Kidney glomerular epithelial cell (primary cell): Measurements from ENCODE around the gene MIB1.
"Not testable (repeated sequence)": the region's sequence is repeated elsewhere in the genome, so short reads cannot be mapped to it uniquely, and the experiment has no call there.

ENCODE experiments used
- DNase-seq: peaks from one replicate; lab custom pipeline; 2025; lab: John Stamatoyannopoulos, UW

MIB1 gene

DNA sequence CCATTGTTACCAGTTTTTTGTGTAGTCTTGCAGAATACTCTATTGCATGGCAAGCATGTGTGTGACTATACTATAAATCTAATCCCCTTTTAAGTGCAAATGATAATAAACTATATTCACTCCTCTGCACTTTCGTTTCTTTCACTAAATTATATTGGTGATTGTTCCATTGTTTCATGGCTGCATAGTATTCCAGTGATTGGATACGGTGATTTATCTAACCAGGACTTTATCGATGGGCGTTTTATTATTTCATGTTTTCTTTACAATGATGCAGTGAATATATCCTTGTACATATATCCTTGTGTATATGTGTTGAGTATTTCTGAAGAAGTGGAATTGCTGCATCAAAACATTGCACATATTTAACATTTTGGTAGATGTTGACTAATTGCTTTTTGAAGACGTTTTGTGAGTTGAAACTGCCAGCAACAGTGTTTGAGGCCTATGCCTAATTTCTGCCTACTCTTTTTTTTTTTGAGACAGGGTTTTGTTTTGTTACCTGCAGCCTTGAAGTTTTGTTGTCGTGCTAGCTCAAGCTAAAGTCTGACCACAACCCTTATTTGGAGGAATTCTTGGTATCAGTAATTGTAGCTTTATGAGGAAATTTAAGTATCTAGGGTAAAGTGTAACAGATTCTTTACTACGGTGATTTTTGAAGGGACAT, 2.7 kb downstream of the MIB1 start:
- no peak for DNase-seq

DNA sequence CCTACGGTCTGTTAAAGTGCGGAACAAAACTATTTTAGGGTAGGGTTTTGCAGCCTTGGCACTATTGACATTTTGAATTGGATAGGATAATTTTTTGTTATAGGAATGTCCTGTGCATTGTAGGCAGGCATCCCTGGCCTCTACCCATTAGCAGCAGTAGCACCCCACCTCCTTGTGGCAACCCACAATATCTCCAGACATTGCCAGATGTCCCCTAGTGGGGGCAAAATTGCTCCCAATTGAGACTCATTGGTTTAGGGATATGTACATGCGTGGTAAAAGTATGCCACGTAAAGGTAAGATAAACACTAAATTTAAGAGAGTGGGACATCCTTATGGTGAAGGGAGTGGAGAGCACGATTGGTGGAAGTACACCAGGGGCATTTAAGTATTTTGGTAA, 4.6 kb downstream of the MIB1 start:
- no peak for DNase-seq

GRCh38 chr18:21747268-21747667, 6.7 kb downstream of the MIB1 start:
- no peak for DNase-seq

DNA sequence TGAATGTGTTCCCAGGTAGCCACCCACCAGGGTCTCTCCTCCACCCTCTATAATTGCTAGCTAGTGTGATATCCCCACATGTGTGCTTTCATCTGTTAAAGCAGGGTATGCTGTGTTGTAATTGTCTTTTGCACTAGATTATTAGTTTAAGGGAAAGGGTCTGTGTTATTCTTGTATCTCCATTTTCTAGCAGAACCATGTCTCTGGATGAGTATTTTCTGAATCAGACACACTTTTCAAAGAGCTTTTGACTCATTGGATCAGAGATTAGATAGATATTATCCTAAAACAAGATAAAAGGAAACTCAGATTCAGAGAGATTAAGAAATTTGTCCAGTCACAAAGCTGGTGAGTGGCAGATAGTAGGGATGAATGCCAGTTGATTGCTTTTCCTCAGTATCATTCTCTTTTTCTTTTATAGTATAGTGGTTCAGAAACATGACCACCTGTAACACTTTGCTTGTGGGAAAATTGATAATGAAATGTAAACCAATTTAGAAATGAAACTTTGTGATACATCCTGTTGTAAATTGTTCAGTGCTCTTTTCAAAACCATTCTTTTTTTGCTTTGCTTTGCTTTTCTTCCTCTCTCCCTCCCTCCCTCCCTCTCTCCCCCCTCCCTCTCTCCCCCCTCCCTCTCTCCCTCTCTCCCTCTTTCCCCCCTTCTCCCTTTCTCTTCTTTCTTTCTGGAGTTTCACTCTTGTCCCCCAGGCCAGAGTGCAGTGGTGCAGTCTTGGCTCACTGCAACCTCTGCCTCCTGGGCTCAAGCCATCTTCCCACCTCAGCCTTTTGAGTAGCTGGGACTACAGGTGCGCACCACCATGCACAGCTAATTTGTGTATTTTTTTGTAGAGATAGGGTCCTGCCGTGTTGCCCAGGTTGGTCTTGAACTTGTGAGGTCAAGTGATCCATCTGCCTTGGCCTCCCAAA, 7.4 kb downstream of the MIB1 start:
- no peak for DNase-seq

- no peak for DNase-seq
These were observed 17.2 kb downstream of the MIB1 start for GRCh38 chr18:21757833-21758232.

DNA sequence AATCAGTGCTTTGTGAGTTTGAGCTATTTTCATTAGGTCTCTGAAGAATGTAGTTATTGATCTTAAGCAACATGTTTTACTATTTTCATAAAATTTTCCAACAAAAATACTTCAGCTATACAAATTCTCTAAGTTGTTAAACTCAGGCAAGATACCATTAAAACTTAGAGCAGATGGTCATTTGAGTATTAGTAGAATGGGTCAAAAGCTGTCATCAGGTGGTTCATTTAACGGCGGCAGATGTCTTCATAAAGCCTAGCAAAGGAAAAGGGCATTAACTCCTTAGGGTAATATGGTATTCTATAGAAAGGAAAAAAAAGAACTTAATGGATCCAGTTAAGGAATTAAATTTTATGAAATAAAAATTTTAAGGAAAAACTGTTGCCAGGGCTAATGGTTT, 19.2 kb downstream of the MIB1 start:
- DNase-seq = no peak

DNA sequence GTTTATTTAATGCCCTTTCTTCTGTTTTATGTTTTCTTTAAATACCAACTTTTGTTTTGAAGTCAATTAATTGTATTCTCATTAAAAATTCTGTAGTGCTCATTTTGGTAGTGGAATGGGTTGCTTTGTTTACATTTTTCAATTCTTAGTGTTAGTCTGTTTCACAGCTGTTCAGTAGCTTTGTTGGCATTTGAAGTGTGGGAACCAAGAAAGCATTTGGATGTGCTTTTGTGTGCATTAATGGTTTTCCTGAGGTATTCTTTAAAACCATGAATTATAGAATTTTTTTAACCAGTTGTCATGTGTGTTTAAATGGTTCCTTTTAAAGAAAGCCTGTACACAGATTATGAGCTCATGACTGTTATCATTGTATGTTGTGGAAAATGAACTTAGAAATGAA, 19.7 kb downstream of the MIB1 start:
- no peak for DNase-seq

GRCh38 chr18:21761471-21762115, 21.0 kb downstream of the MIB1 start:
- no peak for DNase-seq

DNA sequence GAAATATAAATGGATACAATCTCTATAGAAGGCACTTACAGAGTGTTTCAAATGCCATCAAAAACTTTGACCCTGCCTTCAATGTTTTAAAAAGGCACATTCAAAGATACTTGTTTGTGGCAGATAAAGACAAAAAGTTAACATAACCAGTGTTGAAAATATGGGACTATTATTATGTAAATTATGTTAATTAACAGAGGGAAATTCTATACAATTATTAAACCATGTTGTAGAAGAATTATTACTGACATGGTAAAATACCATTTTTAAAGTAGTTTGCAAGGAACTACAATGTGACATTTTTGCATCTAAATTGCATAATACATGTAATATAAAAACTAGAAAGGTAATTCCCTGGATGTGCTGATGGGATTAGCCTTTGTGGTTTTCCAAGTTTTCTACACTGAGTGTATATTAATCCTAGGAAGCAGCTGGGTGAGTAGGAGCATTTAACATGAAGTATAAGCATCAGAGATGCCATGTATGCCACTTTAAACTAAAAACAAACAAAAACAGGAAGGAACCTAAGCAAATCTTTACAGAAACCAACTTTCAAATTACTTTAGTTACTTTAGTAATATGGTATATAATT, 21.7 kb downstream of the MIB1 start:
- no peak for DNase-seq

GRCh38 chr18:21763846-21764646, 23.5 kb downstream of the MIB1 start:
- DNase-seq = no peak

GRCh38 chr18:21769206-21769605, 28.6 kb downstream of the MIB1 start:
- DNase-seq = no peak

- no peak for DNase-seq
These were observed 34.1 kb downstream of the MIB1 start for GRCh38 chr18:21774722-21775121.

- no peak for DNase-seq
These were observed 37.2 kb downstream of the MIB1 start for GRCh38 chr18:21777814-21778213.

GRCh38 chr18:21786526-21786925, 45.9 kb downstream of the MIB1 start:
- DNase-seq = no peak

- DNase-seq = not testable (repeated sequence)
These were observed 55.5 kb downstream of the MIB1 start for GRCh38 chr18:21796089-21796488.

GRCh38 chr18:21798126-21798525, 57.5 kb downstream of the MIB1 start:
- no peak for DNase-seq

DNA sequence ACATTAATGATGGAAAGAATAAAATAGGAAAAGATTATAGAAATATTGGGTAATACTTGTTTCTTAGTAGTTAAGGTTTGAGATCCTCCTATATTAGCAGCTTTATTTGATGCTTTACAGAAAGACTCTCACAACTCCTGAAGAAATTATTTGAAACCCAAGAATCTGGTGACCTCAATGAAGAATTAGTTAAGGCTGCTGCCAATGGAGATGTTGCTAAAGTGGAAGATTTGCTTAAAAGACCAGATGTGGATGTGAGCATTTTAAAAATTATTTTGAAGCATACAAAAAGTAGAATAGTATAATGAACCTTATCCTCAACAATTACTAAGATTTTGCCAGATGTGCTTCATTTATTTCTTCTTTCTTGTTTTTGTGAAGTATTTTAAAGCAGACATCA, 59.1 kb downstream of the MIB1 start:
- DNase-seq = no peak

DNA sequence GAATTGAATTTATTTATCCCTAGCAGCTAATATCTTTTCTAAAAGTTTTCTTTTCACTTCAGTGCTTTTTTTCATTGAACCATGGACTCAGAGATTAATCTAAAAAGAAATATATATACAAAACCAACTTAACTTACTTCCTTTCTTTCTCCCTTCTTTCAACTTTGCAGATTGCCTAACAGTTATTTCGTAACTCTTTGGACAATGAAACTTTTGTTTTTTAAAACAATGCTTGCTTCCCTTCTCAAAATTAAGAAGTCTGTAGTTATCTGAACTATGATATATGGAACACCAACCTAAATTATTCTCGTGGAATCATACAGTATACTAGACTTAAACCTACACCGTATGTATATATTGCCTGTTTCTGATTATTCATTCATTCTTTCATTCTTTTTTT, 62.9 kb downstream of the MIB1 start:
- DNase-seq = no peak

DNA sequence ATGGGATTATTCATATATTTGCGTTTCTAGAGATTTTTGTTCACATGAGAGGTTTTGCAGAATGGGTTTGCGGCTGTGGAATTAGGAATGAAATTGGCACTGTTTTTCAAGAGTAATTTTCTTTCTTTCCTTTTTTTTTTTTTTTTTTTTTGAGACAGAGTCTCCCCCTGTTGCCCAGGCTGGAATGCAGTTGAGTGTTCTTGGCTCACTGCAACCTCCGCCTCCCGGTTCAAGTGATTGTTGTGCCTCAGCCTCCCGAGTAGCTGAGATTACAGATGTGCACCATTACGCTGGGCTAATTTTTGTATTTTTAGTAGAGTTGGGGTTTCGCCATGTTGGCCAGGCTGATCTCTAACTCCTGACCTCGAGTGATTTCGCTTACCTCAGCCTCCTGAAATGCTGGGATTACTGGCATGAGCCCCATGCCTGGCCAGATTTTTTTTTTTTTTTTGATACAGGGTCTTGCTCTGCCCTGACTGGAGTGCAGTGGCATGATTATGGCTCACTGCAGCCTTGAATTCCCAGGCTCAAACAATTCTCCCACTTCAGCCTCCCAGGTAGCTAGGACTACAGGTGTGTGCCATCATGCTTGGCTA, 65.3 kb downstream of the MIB1 start:
- no peak for DNase-seq

DNA sequence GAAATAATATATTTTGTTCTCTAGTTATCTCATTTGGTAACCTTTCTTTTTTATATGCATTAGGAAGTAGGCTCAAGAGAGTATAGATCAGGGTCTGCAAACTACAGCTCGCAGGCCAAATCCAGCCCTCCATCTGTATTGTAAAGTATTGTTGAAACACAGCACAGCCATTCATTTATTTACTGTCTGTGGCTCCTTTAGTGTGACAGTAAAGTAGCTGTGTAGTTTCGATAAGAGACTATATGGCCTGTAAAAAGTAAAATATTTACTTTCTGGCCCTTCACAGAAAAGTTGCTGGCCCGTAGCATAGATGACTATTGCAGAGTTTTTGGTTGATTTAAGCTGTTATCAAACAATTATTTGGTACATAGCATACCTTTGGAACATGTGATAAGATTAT, 67.6 kb downstream of the MIB1 start:
- no peak for DNase-seq

DNA sequence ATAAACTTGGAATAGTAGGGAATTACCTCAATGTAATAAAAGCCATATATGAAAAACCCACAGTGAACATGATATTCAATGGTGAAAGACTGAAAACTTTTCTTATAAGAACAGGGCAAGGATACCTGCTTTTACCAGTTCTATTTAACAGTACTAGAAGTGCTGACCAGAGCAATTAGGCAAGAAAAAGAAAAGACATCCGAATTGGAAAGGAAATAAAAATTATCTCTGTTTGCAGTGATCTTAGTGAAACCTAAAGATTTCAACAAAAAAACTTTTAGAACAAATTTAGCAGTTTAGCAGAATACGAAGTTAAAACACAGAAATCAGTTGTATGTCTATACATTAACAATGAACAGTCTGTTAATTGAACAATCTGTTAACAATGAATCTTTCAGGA, 69.1 kb downstream of the MIB1 start:
- DNase-seq = no peak
